NT2/D1 (cell line): Measurements from ENCODE around the gene LITAFD.
"Not testable (repeated sequence)": the region's sequence is repeated elsewhere in the genome, so short reads cannot be mapped to it uniquely, and the experiment has no call there.

Experiments used
- DNase-seq: peaks from one replicate; pipeline ENCODE4 v3.0.0-alpha.2; 2011; ENCODE audit warnings: low read depth, low spot score
- H3K27me3 ChIP-seq: 2 replicates; pipeline ENCODE4 v1.6.0; 2011; ENCODE audit warnings: mild to moderate bottlenecking; ENCODE audit not compliant: insufficient read length, insufficient read depth
- H3K36me3 ChIP-seq: 2 replicates; pipeline ENCODE4 v1.6.1; 2011; ENCODE audit warnings: mild to moderate bottlenecking, low read length, mixed read lengths; ENCODE audit not compliant: insufficient read depth, insufficient read length
- H3K4me1 ChIP-seq: 2 replicates; pipeline ENCODE4 v1.5.1; 2011; ENCODE audit not compliant: insufficient read depth, insufficient read length
- H3K4me3 ChIP-seq: 2 replicates; pipeline ENCODE4 v1.5.1; 2011; ENCODE audit warnings: low read depth; ENCODE audit not compliant: insufficient read length
- H3K9ac ChIP-seq: 2 replicates; pipeline ENCODE4 v1.6.0; 2011; ENCODE audit warnings: low read depth; ENCODE audit not compliant: insufficient read length
- H3K9me3 ChIP-seq: 2 replicates; pipeline ENCODE4 v1.5.1; 2011; ENCODE audit warnings: mild to moderate bottlenecking, low read length; ENCODE audit not compliant: insufficient read depth
- SUZ12 ChIP-seq: IDR thresholded peaks from 2 replicates; pipeline ENCODE4 v1.6.1; 2011; ENCODE audit not compliant: insufficient read length, insufficient read depth; ENCODE audit errors: extremely low read depth
- YY1 ChIP-seq: IDR thresholded peaks from 2 replicates; pipeline ENCODE4 v1.6.1; 2011; ENCODE audit not compliant: insufficient read length, insufficient read depth
- ZNF274 ChIP-seq: IDR thresholded peaks from 2 replicates; pipeline ENCODE4 v1.6.1; 2011; ENCODE audit warnings: mild to moderate bottlenecking, low read depth, low read length

Gene LITAFD

GRCh38 chr16:8866118-8866883, 15.8 kb upstream of the LITAFD start:
- Histone ChIP-seq H3K27me3 (no peaks in the 10 kb centered on the region), H3K4me1 (peaks cover 44% of the 10 kb centered on the region)

GRCh38 chr16:8866884-8867215, 15.3 kb upstream of the LITAFD start:
- Histone ChIP-seq H3K36me3 (peaks cover 24% of the 10 kb centered on the region), H3K4me1 (peaks cover 41% of the 10 kb centered on the region), H3K9ac (peak overlapping the region; percentile 89), H3K4me3 (peak overlapping the region; percentile 71), H3K27me3 (no peaks in the 10 kb centered on the region), H3K9me3 (no peaks in the 10 kb centered on the region)
- no peak for DNase-seq
- TF ChIP-seq ZNF274 (no peak), SUZ12 (no peak), YY1 (no peak)

More at GRCh38 chr16:8866118-8866883, 15.8 kb upstream of the LITAFD start:
- Histone ChIP-seq H3K4me3 (peak overlapping the region; percentile 71), H3K9ac (peak overlapping the region; percentile 89), H3K9me3 (no peaks in the 10 kb centered on the region), H3K36me3 (peaks cover 28% of the 10 kb centered on the region)
- TF ChIP-seq ZNF274 (no peak), SUZ12 (no peak), YY1 (no peak)
- peak; percentile 92 for DNase-seq

- no peaks in the 10 kb centered on the region for H3K9me3 ChIP-seq
- no peaks in the 10 kb centered on the region for H3K27me3 ChIP-seq
- H3K4me1 ChIP-seq: peaks cover 38% of the 10 kb centered on the region
- TF ChIP-seq ZNF274 (no peak), YY1 (no peak), SUZ12 (no peak)
- no peak for DNase-seq
- peak overlapping the region; percentile 89 for H3K9ac ChIP-seq
- peak overlapping the region; percentile 71 for H3K4me3 ChIP-seq
- peaks cover 19% of the 10 kb centered on the region for H3K36me3 ChIP-seq
Observed at GRCh38 chr16:8867216-8867931, 14.8 kb upstream of the LITAFD start.

GRCh38 chr16:8867932-8868415, 14.2 kb upstream of the LITAFD start:
- peaks cover 13% of the 10 kb centered on the region for H3K36me3 ChIP-seq
- no peaks in the 10 kb centered on the region for H3K27me3 ChIP-seq
- peaks cover 34% of the 10 kb centered on the region for H3K4me1 ChIP-seq
- H3K4me3 ChIP-seq: peak overlapping the region; percentile 71
- TF ChIP-seq ZNF274 (no peak), SUZ12 (no peak), YY1 (no peak)
- peak overlapping the region; percentile 89 for H3K9ac ChIP-seq
- DNase-seq: no peak
- H3K9me3 ChIP-seq: no peaks in the 10 kb centered on the region

- no peaks in the 10 kb centered on the region for H3K9me3 ChIP-seq
- H3K4me3 ChIP-seq: peak within 1 kb of the TSS; percentile 71
- peaks cover 29% of the 10 kb centered on the region for H3K4me1 ChIP-seq
- H3K9ac ChIP-seq: peak within 1 kb of the TSS; percentile 89
- no peaks in the 10 kb centered on the region for H3K27me3 ChIP-seq
- DNase-seq: peak; percentile 86
- peaks cover 7% of the 10 kb centered on the region for H3K36me3 ChIP-seq
- TF ChIP-seq ZNF274 (no peak), SUZ12 (no peak), YY1 (no peak)
Observed at GRCh38 chr16:8868416-8869211, 13.5 kb upstream of the LITAFD start, which contains the start of gene CARHSP1. Gene CARHSP1 (minus strand): TSS chr16:8869006. CDS start chr16:8859328, 9,678 bp downstream.

GRCh38 chr16:8869212-8869987, 12.8 kb upstream of the LITAFD start:
- Histone ChIP-seq H3K4me1 (peaks cover 21% of the 10 kb centered on the region), H3K4me3 (peak overlapping the region; percentile 27)
- no peak for DNase-seq

GRCh38 chr16:8869988-8870241, 12.2 kb upstream of the LITAFD start:
- not testable (repeated sequence) for H3K27me3 ChIP-seq, H3K9me3 ChIP-seq, H3K4me3 ChIP-seq, H3K36me3 ChIP-seq, DNase-seq
- peak overlapping the region; percentile 85 for H3K9ac ChIP-seq
- peaks cover 16% of the 10 kb centered on the region for H3K4me1 ChIP-seq

More at GRCh38 chr16:8869212-8869987, 12.8 kb upstream of the LITAFD start:
- no peak for TF ChIP-seq SUZ12
- H3K9me3 ChIP-seq: no peaks in the 10 kb centered on the region
- H3K9ac ChIP-seq: peak overlapping the region; percentile 85
- no peaks in the 10 kb centered on the region for H3K27me3 ChIP-seq
- peaks cover 6% of the 10 kb centered on the region for H3K36me3 ChIP-seq
